Spleen (tissue), 11 donors: ENCODE data around the gene ACAT2. TPM values are rescaled to one million over a fixed set of nuclear protein-coding genes. Genes with fewer than 3 reads are reported as not detected.

Experiments used
- DNase-seq: peaks from one replicate; pipeline ENCODE4 v3.0.0-alpha.2; 2020
- H3K27ac ChIP-seq, 8 donors: fragments of 200-600 bp; sonication (generic) in 7 of 8; 1 replicate in 4 of 8; 2 replicates in 4 of 8; pipeline versions ENCODE4 v1.5.0 to v1.8.0; 2016 to 2021; ENCODE audit warnings: inconsistent platforms in 4 of 8, mild to moderate bottlenecking in 4 of 8, moderate library complexity in 1 of 8
- H3K27me3 ChIP-seq, 7 donors: fragments of 200-600 bp; sonication (generic) in 6 of 7; replicated peaks in 1 of 7; 1 replicate in 4 of 7; 2 replicates in 3 of 7; pipeline versions ENCODE4 v1.5.0 to v1.8.0; 2016 to 2021; ENCODE audit warnings: inconsistent platforms in 3 of 7, mild to moderate bottlenecking in 1 of 7
- H3K36me3 ChIP-seq, 6 donors: fragments of 200-600 bp; sonication (generic) in 5 of 6; 1 replicate in 4 of 6; 2 replicates in 2 of 6; pipeline versions ENCODE4 v1.5.0 to v1.8.0; 2016 to 2021; ENCODE audit warnings: inconsistent platforms in 2 of 6
- H3K4me1 ChIP-seq, 6 donors: fragments of 200-600 bp; sonication (generic) in 5 of 6; 1 replicate in 3 of 6; 2 replicates in 3 of 6; pipeline versions ENCODE4 v1.5.0 to v1.8.0; 2016 to 2021; ENCODE audit warnings: inconsistent platforms in 3 of 6
- H3K4me3 ChIP-seq, 8 donors: fragments of 200-600 bp; sonication (generic) in 7 of 8; 1 replicate in 4 of 8; 2 replicates in 4 of 8; pipeline versions ENCODE4 v1.5.0 to v1.8.0; 2016 to 2021; ENCODE audit warnings: inconsistent platforms in 4 of 8, mild to moderate bottlenecking in 4 of 8, moderate library complexity in 2 of 8
- H3K9me3 ChIP-seq, 8 donors: fragments of 200-600 bp; sonication (generic) in 7 of 8; 1 replicate in 4 of 8; 2 replicates in 4 of 8; pipeline versions ENCODE4 v1.5.0 to v1.8.0; 2016 to 2021; ENCODE audit warnings: inconsistent platforms in 4 of 8
- CTCF ChIP-seq, 11 experiments: fragments of 200-600 bp in 7 of 11; fragments of 450-650 bp in 4 of 11; sonication (generic) in 4 of 11; IDR thresholded peaks in 8 of 11; conservative IDR thresholded peaks in 3 of 11; 1 replicate in 7 of 11; 2 replicates in 4 of 11; pipeline versions ENCODE4 v1.4.0 to v1.8.0; 2016 to 2021; ENCODE audit warnings: antibody characterized with exemption in 11 of 11, inconsistent platforms in 4 of 11, mild to moderate bottlenecking in 1 of 11
- POLR2A ChIP-seq, 3 donors: fragments of 450-650 bp; IDR thresholded peaks; one replicate each; pipeline ENCODE4 v1.5.1; 2017; ENCODE audit warnings: antibody characterized with exemption in 3 of 3, mild to moderate bottlenecking in 1 of 3
- POLR2AphosphoS5 ChIP-seq, 3 donors: sonication (generic); formaldehyde crosslinking; IDR thresholded peaks; one replicate each; pipeline ENCODE4 v1.5.1; 2017; ENCODE audit warnings: antibody characterized with exemption in 3 of 3
- WGBS, 5 donors: extraction: QIAGEN DNeasy Blood & Tissue Kit in 3 of 5; methylation state at CpG; one replicate each; pipeline versions ENCODE4 v1.1.5 to v1.1.7; 2013 to 2018; 5-methylcytosine and 5-hydroxymethylcytosine counted together
- intact Hi-C: fragments of 100-400 bp; cut with DNase I; formaldehyde crosslinking; loops from one replicate; pipeline ENCODE4 v1.15.0; 2023; ENCODE audit warnings: low total_unique reads
- polyA plus RNA-seq, 3 donors: library from polyadenylated mRNA; stranded (reverse); fragments of 200-250 nt; gene quantifications; one replicate each; pipeline ENCODE4 v1.2.1, GENCODE V29; 2013
- total RNA-seq, 7 donors: library from RNA; depleted of rRNA in 3 of 7; stranded (reverse); fragments of >200 nt in 3 of 7; fragmentation: NEBNext Ultra II Directional in 4 of 7; extraction: Animal tissue kit (Norgen Biotek cat#: 25700) in 4 of 7; gene quantifications; one replicate each; pipeline versions ENCODE4 v1.1.0 to v1.2.1, GENCODE V29; 2016 to 2021
- donor health status: healthy with polysubstance abuse.
- donor health status: DM: no; HTN: no; CAD: no; lungs with moderate emphysema.
- donor health status: DM: no; HTN: no; CAD: no.
- donor health status: Bipolar disorder and iron deficiency.
- donor health status: healthy.
- donor health status: DM: no; HTN: no; CAD: no.
- donor health status: DM: yes; HTN: yes; CAD: no.

Gene ACAT2
- total and polyA plus RNA-seq, 10 donors, result 6.0 to 17.4 (median 13.9) TPM

GRCh38 chr6:159753081-159753872 is 8.6 kb upstream of the ACAT2 start:
- Histone ChIP-seq H3K27ac (no peak overlapping the region), H3K4me3 (no peak overlapping the region), H3K27me3 (no peaks in the 10 kb centered on the region), H3K36me3 (peaks cover 0 to 100% (median 84%) of the 10 kb centered on the region in 6 donors), H3K4me1 (no peaks in the 10 kb centered on the region), H3K9me3 (no peaks in the 10 kb centered on the region)
- TF ChIP-seq POLR2A (IDR thresholded peaks at IDR 0.05) (no peak), POLR2AphosphoS5 (IDR thresholded peaks at IDR 0.05) (no peak), CTCF (IDR thresholded peaks at IDR 0.05 in 8 of 11, conservative IDR thresholded peaks at IDR 0.05 in 3 of 11) (no peak)
- WGBS, 5 donors, result 87 to 96% (median 92%) methylated on average over 6 of the region's 6 CpGs
- DNase-seq, result no peak
- intact Hi-C loops, result no loop called here

- WGBS, 5 donors, result 83 to 95% (median 90%) methylated on average over 2 of the region's 2 CpGs
- Histone ChIP-seq H3K27ac (no peak overlapping the region), H3K27me3 (no peaks in the 10 kb centered on the region), H3K36me3 (peaks cover 0 to 98% (median 76%) of the 10 kb centered on the region in 6 donors), H3K9me3 (no peaks in the 10 kb centered on the region), H3K4me1 (no peaks in the 10 kb centered on the region), H3K4me3 (no peak overlapping the region)
- no peak for DNase-seq
- intact Hi-C loops, result no loop called here
- TF ChIP-seq CTCF (IDR thresholded peaks at IDR 0.05 in 8 of 11, conservative IDR thresholded peaks at IDR 0.05 in 3 of 11) (no peak), POLR2A (IDR thresholded peaks at IDR 0.05) (no peak), POLR2AphosphoS5 (IDR thresholded peaks at IDR 0.05) (no peak)
Observed at GRCh38 chr6:159754401-159754800, 7.4 kb upstream of the ACAT2 start.

GRCh38 chr6:159754959-159755914 is 6.6 kb upstream of the ACAT2 start:
- Histone ChIP-seq H3K36me3 (peaks cover 0 to 89% (median 68%) of the 10 kb centered on the region in 6 donors), H3K4me1 (peaks cover 0 to 6% (median 2%) of the 10 kb centered on the region in 6 donors), H3K9me3 (no peaks in the 10 kb centered on the region), H3K27ac (no peak overlapping the region), H3K4me3 (no peak overlapping the region), H3K27me3 (no peaks in the 10 kb centered on the region)
- no peak for DNase-seq
- TF ChIP-seq POLR2A (IDR thresholded peaks at IDR 0.05) (no peak), POLR2AphosphoS5 (IDR thresholded peaks at IDR 0.05) (peak in 1 of 3 donors; percentile 35)
- WGBS, 5 donors, result 86 to 89% (median 87%) methylated on average over 15 of the region's 15 CpGs
- intact Hi-C loops, result no loop called here

GRCh38 chr6:159756508-159756907 is 5.3 kb upstream of the ACAT2 start:
- TF ChIP-seq POLR2AphosphoS5 (IDR thresholded peaks at IDR 0.05), result peak in 1 of 3 donors; percentile 28
- TF ChIP-seq CTCF (IDR thresholded peaks at IDR 0.05 in 8 of 11, conservative IDR thresholded peaks at IDR 0.05 in 3 of 11), result no peak
- no peaks in the 10 kb centered on the region for H3K9me3 ChIP-seq
- no peak overlapping the region for H3K4me3 ChIP-seq
- H3K27me3 ChIP-seq, result no peaks in the 10 kb centered on the region
- peaks cover 0 to 76% (median 56%) of the 10 kb centered on the region in 6 donors for H3K36me3 ChIP-seq
- intact Hi-C loops, result no loop called here
- DNase-seq, result no peak
- WGBS, 5 donors, result 96 to 97% (median 96%) methylated on average over 4 of the region's 4 CpGs
- peaks cover 0 to 18% (median 13%) of the 10 kb centered on the region in 6 donors for H3K4me1 ChIP-seq
- H3K27ac ChIP-seq, result no peak overlapping the region
